ENCODE measurements around the gene PRKN.

PRKN gene

DNA sequence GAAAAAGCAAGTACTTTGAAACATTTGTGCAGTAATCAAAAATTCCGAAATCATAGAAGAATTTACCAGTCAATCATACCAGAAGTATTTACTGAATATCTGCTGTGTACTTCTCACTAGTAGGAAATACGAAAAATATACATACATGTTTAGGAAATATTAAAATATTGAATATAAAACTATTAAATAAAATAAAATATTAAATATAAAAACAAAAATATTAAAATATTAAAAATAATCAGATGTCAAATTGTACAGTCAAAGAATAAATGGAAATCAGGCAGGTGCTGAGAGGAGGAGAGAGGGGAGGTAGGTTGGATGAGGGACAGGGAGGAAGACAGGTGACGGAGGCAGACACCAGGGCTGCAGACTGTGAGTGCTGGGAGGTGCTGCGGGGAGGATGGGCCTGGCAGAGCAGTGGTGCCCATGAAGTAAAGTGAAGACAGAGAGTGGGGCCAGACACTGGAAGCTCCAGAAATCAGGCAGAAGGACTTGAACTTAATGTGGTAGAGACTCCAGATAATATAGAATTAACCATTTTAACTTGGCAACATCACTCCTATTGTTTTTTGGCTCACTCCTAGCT lies 55.9 kb downstream of the PRKN start:
- no peak for DNase-seq

DNA sequence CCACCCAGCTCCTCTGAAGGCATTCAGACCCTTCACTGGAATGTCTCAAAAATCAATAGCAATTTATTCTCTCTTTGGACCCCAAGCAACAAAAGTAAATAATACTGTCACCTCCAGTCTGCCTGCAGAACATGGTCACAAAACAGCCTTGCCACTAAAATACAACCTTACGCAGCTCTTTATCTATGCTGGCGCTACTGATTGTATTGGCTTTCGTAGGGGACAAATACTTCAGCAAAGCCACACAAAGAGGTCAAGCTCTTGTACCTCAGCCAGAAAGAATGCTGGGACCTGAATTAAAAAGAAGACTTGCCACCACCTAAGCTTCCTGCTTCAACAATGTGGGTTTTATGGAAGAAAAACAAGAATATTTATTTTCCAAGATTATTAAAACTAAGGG lies 57.2 kb downstream of the PRKN start:
- no peak for DNase-seq

DNA sequence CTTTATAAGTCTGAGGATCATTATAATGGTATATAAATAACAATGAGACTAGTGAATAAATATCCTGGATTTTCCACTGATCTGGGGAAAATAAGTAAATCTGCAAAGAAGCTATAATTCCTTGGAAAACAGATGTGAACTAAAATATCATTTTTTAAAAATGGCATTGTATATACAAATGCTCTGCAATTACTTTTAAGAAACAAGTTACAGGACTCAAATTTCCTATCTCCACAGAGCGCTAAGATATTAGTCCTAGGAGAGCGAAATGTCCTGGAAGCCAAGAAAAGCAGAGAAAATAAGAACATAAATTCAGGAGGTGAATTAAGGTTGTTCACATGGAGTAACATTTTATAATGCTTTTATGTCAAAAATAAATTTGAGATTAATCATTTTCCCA lies 61.3 kb downstream of the PRKN start:
- DNase-seq, result no peak

DNA sequence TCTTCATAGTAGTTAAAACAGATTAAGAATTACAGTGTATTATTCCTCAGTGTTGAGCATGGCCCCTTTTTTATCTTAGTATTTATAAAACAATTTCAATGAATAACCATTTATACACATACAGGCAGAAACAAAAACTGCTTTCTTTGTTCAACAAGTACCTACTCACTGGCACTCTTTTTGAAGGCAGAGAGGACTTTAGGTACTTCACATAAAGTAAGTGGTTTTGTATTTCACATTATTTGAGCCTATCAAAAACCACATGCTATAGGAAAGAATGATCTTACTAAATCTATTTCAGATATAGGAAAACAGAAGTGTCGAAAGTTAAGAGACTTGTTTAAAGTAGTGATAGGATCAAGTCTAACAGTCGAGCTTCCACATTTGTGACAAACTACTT lies 73.8 kb downstream of the PRKN start:
- no peak for DNase-seq

DNA sequence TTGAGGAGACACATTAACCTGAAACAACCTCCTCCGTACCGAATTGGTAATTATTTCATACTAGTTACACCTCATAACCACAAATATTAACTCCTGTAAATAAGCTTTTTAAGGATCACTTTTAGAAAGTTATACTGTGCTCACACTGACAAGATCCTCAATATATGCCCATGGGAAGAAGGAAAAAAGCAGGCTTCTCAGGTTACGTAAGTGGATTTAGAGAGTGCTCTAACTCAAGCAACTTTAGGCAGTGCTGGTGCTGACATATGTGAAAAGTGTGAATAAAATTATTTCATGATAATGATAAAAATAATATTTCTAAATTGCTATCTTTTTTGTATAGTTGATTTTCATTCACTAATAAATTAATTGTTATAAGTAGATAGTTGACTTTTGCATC lies 76.1 kb downstream of the PRKN start:
- DNase-seq, result no peak

DNA sequence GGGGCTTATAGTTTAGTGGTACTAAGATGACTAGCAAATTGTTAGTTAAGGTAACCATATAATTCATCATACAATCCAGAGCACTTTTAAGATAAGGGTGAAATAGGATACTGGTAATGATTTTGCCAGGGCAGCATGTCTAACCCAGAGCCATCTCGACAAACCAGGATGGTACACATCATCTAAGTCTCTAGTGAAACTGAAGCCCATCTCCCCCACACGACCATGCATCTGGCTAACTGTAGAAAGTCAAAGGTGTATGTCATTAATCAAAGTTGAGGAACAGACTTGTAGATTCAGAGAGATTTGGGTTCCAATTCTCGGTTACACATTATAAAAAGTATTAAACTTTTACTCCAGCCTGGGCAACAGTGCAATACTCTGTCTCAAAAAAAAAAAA lies 78.3 kb downstream of the PRKN start:
- no peak for DNase-seq

DNA sequence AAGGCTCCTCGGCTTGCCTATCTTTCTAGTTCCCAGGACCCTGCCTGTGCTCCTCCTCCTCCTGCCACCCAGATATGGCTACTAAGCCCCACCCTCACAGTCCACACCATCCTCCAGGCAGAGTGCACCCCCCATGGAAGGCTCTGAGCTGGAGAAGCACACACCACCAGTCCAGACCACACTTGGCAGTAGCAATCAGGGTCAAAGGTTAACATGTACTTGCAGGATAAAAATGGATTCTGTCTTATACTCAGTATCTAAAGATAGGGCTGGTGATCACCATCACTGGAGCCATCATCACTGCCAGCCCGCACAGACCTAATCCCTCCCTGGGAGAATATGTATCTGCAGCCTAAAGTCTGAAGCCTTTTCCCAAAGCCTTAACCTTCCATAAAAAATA lies 83.4 kb downstream of the PRKN start:
- DNase-seq, result no peak

DNA sequence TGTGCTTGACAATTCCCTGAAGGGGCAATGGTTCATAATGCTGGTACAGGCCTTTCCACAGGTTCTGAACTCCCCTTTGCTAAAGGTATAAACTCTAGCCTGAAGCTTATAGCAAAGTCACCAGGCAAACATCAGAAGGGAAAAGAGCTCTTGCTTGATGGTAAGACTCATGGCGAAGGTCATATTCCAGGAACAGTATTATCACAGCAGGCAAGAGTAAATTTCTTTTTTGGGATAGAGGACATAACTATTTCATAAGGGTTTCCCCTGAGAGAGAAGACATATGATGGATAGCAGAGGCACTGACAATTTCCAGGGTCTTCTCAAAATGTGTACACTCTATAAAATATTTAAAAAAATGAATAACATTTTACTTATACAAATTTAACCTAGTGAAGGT lies 86.8 kb downstream of the PRKN start:
- DNase-seq, result no peak

DNA sequence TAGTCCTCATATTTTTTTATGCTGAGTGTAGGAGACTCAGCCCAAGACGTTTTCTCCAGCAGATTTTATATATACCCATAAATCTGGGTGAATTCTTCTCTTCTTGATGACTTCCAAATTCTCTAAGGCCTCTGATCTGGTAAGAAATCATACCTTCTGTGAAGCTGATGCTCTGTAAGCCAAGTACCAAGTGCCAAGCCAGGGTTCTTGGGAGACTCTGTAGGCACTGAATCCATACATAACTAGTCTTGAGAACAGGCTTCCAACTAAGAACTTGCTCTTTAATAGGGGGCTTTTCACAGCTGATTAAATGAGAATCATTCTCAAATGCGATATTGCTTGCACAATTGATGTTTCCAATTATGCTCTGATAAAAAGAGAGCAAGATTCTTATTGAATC lies 87.6 kb downstream of the PRKN start:
- no peak for DNase-seq

DNA sequence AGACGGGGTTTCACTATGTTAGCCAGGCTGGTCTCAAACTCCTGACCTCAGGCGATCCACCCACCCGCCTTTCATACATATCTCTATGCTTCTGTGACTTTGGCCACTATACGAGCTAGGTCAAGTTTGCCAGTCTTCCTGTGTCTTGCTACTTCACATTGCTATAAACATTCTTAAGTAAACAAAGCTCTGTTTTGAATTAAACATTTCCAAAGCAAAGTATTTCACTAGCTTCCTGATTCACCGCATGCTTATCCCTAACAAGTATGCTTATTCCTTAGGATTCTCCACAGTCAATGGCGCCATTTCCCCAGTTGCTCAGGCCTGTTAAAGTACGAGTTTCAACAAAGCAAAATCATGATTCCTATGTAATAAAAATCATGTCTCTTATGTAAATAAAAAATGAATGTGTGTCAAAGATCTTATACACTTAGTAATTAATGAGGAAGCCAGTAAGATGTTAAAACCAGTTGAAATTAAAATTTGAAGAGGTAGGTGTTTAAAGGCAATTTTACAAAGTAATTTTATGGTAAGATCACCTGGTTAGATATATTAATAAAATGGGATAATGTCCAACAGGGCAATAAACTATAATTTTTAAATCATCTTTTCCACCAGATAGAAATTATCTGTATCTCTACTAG lies 88.5 kb downstream of the PRKN start:
- DNase-seq, result no peak

DNA sequence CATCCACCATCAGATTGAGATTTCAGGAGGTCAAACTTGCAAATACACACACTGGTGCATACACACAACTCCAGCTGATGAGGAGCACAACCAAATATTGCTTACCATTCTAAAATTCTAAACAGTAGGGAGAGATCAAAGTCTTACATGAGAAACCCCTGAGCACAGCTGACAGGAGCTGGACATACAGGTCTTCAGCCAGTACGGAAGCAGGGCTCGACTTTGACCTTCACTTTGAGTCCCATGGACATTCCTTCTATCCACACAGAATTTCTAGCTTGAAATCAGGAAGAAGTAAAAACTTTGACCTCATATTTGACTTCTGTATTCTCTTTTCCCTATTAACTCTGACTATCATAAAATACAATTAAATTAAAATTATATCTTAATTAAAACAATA lies 90.2 kb downstream of the PRKN start:
- DNase-seq, result no peak

DNA sequence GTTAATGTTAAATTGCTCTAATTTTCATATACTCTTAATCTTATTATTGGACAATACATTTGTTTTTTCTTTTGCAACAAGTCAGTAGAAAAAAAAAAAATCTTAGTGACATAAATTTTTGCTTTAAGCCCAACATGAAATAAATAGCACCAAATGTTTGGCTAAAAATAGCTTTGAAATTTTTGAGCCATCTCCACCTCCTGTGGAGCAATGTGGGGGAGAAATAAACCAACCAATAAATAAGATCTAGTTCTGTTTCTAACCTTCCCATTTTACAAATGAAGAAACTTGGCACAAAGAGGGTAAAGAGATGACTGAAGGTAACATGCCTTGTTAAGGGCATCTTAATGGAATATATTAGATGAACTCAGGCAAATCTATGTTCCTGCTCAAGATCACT lies 91.4 kb downstream of the PRKN start:
- no peak for DNase-seq

DNA sequence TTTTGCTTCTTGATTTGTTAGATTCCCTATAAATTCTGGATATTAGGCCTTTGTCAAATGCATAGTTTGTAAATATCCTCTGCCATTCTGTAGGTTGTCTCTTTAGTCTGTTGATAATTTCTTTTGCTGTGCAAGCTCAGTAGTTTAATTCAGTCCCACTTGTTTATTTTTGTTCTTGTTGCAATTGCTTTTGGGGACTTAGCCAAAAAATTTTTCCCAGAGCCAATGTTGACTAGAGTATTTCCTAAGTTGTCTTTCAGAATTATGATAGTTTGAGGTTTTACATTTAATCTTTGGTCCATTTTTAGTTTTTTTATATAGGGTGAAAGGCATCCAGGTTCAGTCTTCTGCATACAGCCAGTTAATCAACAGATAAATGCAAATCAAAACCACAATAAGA lies 96.0 kb downstream of the PRKN start:
- no peak for DNase-seq

DNA sequence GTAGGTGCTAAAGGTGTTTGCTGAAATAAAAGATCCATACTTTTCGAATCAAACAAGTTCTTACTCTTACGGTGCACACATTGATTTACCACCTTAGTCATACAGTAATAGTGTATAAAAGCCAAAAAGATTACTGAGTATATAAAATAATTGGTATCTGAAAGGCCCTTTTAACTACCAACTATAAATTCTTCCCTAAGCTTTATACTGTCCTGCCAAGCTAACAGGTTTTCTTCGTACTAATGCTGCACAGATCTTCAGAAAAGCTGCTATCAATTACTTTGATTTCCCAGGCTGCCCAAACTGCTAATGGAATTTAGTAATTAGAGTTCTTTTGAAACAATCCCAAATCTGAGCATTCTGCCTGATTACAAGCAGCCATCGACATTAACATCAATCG lies 97.5 kb downstream of the PRKN start:
- DNase-seq, result no peak

DNA sequence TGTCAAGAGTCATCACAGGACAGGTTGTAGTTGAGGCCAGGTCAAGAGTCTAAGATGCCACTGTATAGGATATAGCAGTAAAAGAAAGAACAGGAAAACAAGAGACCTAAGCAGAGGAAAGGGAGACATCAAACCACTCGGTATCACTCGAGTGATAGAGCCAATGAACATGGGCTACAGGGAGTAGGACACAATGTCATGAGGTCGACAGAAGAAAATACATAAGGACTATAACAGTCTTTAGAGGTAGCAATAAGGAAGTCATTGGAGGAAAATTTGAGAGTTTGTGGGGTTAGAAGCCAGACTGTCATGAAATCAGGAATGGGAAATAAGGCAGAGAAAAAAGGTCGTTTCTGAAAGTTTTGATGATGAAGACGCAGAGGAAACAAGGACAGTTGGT lies 99.7 kb downstream of the PRKN start:
- DNase-seq, result no peak

DNA sequence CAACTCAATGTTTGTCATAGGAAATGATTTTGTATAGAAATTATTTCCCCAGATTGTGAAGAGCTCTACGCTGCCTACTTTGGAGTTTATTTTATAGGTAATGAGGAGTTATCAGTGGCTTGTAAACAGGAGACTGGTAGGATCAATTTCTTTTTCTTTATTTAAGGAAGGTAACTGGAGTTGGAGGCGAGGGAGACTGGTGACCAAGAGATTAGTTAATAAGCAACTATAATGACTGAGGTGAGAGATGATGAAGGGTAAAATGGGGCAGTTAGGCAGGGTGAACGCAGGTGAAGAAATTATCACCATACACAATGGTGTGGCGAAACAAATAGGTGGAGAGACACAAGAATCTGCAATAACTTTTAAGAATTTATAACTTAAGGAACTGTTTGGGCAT lies 100.2 kb downstream of the PRKN start:
- DNase-seq, result no peak

DNA sequence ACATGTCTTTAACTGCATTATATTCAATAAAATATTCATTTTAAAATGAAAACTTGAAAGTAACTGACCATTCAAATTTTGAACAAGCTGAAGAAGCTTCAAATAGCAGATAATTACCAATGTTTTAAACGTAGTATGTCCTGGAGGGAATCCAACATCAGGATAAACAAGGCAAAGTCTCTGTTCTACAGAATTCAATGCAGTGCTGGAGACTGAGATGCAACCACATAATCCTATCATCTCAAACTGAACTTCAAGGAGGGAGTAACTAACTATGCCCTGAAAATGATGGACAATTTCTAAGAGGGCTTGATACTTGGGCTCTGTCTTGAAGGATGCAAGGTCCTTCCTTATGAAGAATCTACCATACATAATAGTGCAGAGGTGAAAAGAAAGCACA lies 100.7 kb downstream of the PRKN start:
- DNase-seq, result no peak

DNA sequence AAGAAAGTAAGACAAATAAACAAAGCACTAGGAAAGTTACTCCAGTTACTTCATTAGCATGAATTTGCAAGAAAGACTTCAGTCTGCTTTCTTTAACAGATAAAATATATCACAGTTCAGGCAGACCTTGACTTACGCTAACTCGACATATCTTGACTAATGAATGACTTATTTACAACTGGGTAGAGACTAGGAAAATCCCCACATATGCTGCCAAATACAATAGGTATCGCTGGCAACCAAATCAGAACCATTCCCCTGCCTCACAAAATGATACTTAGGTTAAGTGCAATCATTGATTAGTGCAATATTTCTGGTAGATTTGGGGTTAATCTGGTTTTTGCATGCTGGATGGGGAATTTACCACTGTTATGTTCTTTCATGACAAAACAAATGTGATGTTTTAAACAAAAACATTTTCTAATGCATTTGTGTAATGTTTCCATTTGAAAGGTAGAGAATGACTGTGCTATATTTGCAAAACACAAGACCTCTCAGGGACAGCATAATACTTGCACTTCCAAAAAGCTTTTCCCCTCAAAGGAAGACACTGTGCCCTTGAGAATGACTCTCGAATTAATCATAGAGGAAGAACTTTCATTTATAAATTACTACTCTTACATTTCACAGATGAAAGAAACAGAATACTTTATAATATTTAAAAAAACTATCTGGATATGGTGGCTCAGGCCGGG lies 101.6 kb downstream of the PRKN start:
- DNase-seq, result no peak

DNA sequence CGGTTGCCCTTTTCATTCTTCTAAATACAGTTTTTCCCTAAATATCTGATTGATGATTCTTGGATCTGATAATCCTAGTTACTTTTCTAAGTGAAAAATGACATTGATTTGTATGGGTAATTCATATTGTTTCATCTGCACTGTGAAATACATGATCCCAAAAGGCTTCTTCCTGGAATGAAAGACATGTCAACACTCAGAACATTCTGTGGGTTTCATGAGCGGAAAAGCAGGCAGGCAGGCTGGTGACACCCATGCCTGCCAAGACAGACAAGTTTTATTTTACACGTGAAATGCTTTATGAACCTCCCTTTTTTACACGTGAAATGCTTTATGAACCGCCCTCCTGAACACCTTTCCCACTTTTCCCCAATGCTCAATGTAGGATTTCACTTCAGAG lies 105.0 kb downstream of the PRKN start:
- no peak for DNase-seq

DNA sequence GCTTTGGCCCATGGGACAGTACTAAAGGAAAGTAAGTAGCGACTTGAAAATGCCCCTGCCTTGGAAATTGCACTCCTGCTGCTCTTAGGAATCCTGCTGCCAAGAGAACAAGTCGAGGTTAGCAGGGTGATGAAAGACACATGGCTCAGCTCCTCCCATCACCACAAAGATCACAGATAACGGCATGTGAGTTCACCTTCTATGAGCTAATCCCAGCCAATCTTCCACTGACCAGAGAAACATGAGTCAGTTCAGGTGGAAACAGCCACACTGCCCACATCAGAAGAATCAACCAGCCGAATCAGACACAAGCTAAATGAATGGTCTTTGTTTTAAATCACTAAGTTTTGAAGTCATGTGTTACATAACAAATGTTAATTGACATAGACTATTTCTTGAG lies 106.3 kb downstream of the PRKN start:
- DNase-seq, result no peak

DNA sequence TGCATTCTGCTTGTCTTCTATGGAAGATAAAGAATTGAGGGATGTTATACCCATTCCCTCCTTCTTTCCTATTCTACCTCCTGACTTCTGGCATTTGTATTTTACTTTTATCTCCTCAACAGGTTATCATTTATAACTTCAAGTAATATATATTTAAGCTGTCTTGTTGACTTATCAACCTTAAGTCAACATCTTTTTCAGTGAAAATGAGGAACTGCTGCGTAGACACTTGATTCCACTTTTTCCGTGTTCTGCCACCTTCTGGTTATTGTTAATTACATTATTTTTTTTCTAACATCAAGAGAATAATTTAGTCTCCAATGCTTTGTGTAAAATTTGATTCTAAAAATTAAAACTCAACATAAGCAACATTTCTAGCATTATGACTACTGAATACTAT lies 107.5 kb downstream of the PRKN start:
- no peak for DNase-seq

DNA sequence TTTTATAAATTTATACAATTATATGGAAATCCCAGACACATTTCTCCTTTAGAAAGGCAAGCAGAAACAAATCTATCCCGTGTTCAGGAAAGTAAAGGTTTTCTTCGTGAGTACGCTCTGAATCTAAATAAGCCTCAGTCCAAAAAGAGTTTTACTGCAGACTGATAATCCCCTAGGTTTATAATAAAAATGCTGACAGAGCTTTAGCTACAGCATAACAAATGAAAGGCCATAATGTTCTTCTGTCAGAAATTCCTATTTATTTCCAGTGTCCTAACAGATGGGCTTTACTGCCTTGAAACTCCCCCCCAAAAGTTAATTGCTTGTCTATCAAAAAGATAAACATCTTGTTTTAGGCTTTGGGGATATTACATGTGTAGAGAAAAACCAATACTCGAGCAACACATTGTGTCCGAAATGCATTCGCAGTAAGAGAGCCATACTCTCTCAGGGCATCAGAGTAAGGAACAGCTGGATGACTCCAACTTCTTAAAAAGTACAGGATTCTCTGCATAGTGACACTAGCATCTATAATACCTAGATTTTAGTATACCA lies 109.0 kb downstream of the PRKN start:
- DNase-seq, result no peak

DNA sequence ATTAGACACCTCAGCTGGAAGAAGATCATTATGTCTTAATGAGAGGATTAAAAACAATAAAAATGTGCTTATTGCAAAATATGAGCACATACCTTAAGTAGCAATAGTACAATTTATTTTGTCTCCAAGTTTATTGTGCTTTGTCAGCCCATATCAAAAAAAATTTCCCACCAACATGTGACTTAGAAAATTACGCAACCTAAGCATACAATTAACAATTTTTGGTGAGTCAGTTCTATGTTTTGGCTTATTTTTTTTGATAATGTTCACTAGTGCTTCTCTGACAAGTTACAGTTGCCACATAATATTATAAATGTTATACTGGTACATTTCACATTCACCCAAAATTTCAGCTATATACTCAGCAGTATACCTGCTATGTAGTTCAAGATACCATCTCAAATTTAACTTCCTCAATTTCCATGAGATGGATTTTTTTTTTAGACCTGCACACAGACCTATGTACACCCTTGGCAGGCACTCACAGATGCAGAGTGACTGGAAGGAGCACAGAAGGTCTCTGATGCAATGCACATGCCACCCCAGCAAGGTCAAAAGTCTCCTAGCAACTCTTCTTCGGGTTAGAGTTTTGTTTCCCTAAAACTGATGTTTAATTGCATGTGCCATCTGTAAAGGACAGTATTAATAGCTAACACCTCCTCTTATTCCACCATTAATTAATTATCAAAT lies 112.4 kb downstream of the PRKN start:
- DNase-seq, result no peak

DNA sequence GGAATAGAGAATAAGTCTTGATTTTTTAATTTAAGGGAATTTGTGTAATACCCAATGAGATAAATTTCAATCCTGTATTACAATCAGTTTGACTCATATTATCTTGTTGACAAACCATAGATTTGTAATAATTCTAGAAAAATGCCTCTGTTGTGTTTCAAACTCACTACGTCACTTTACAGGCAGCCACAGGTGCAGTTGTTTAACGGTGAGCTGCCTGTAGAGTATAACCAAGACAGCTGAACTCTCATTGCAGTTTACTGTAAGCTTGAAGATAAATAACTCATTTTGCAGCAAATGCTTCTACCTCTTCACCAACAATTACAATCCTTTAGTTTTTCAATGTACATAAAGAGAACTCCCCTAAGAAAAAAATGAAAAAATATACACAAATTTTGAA lies 114.3 kb downstream of the PRKN start:
- no peak for DNase-seq

Measured in 8988T (cell line).